SK-N-SH (cell line): ENCODE measurements around the gene RAET1E. TPM values are rescaled to one million over a fixed set of nuclear protein-coding genes. Genes with fewer than 3 reads are reported as not detected.

ENCODE experiments used
- CTCF ChIA-PET: fragments of 300-600, 350-600 bp; formaldehyde crosslinking; extraction: SDS; loops from one replicate; lab custom pipeline; 2021; lab: Yijun Ruan, JAX
- POLR2A ChIA-PET: fragments of 350-600 bp; sonication (Branson Sonifier 250); formaldehyde crosslinking; extraction: SDS; loops from one replicate; lab custom pipeline; 2020; ENCODE audit warnings: antibody characterized with exemption, inconsistent platforms; lab: Yijun Ruan, JAX
- DNase-seq: peaks from one replicate; pipeline ENCODE4 v3.0.0; 2012
- H2AFZ ChIP-seq: fragments of 200-600 bp; sonication (generic); 2 replicates; pipeline ENCODE4 v1.8.1; 2016; ENCODE audit warnings: antibody characterized with exemption, mild to moderate bottlenecking, low read depth
- H3F3A ChIP-seq: fragments of 200-600 bp; sonication (generic); replicated peaks from 2 replicates; pipeline ENCODE3; 2016; ENCODE audit warnings: antibody characterized with exemption, mild to moderate bottlenecking; ENCODE audit not compliant: insufficient read depth
- H3K27ac ChIP-seq, 2 experiments: fragments of 200-500 bp in 1 of 2; fragments of 200-600 bp in 1 of 2; sonication (Bioruptor generic) in 1 of 2; sonication (generic), shearing (Covaris generic) in 1 of 2; 2 replicates each; pipeline versions ENCODE4 v1.5.1 to v1.6.1; 2014 to 2016; ENCODE audit warnings: low read depth in 2 of 2, inconsistent platforms in 1 of 2, low read length in 1 of 2, mild to moderate bottlenecking in 1 of 2, mixed read lengths in 1 of 2
- H3K27me3 ChIP-seq: fragments of 200-600 bp; sonication (generic), shearing (Covaris generic); 2 replicates; pipeline ENCODE4 v1.6.1; 2016; ENCODE audit warnings: mixed run types; ENCODE audit not compliant: insufficient read depth
- H3K36me3 ChIP-seq, 2 experiments: fragments of 200-500 bp in 1 of 2; fragments of 200-600 bp in 1 of 2; sonication (Bioruptor generic) in 1 of 2; sonication (generic) in 1 of 2; replicated peaks in 1 of 2; 2 replicates each; pipeline versions ENCODE3 to v1.5.1; 2014 to 2016; ENCODE audit warnings: low read length in 1 of 2, mild to moderate bottlenecking in 1 of 2; ENCODE audit not compliant: insufficient read depth in 2 of 2, control insufficient read depth in 1 of 2
- H3K4me1 ChIP-seq, 2 experiments: fragments of 200-500 bp in 1 of 2; fragments of 200-600 bp in 1 of 2; sonication (Bioruptor generic) in 1 of 2; sonication (generic), shearing (Covaris generic) in 1 of 2; 2 replicates each; pipeline versions ENCODE4 v1.5.1 to v1.6.1; 2014 to 2016; ENCODE audit warnings: low read depth in 1 of 2, low read length in 1 of 2, mixed run types in 1 of 2; ENCODE audit not compliant: insufficient read depth in 2 of 2, control insufficient read depth in 1 of 2
- H3K4me2 ChIP-seq: fragments of 200-600 bp; sonication (generic), shearing (Covaris generic); 2 replicates; pipeline ENCODE4 v1.6.1; 2017; ENCODE audit warnings: mixed run types
- H3K4me3 ChIP-seq, 2 experiments: fragments of 200-500 bp in 1 of 2; fragments of 200-600 bp in 1 of 2; sonication (Bioruptor generic) in 1 of 2; sonication (generic), shearing (Covaris generic) in 1 of 2; 2 replicates each; pipeline versions ENCODE4 v1.5.1 to v1.8.1; 2014 to 2016; ENCODE audit warnings: low read depth in 2 of 2, inconsistent platforms in 1 of 2, low read length in 1 of 2, mild to moderate bottlenecking in 1 of 2, mixed read lengths in 1 of 2, moderate library complexity in 1 of 2
- H3K79me2 ChIP-seq: fragments of 200-600 bp; sonication (generic); 2 replicates; pipeline ENCODE4 v1.8.1; 2017; ENCODE audit warnings: mild to moderate bottlenecking; ENCODE audit not compliant: insufficient read depth
- H3K9ac ChIP-seq: fragments of 200-600 bp; sonication (generic); 2 replicates; pipeline ENCODE4 v1.6.1; 2017; ENCODE audit warnings: mixed run types
- H3K9me2 ChIP-seq: fragments of 200-600 bp; sonication (generic); 2 replicates; pipeline ENCODE4 v1.6.1; 2017; ENCODE audit warnings: mixed run types
- H3K9me3 ChIP-seq: fragments of 200-600 bp; sonication (generic); 2 replicates; pipeline ENCODE4 v1.6.1; 2017; ENCODE audit warnings: mixed run types, mild to moderate bottlenecking, moderate library complexity
- H4K20me1 ChIP-seq: fragments of 200-600 bp; sonication (generic); 2 replicates; pipeline ENCODE4 v1.6.1; 2017; ENCODE audit warnings: mild to moderate bottlenecking, mixed run types; ENCODE audit not compliant: insufficient read depth
- CHD2 ChIP-seq: fragments of 150-350 bp; IDR thresholded peaks from 2 replicates; pipeline ENCODE4 v1.6.1; 2018; ENCODE audit warnings: low read length; ENCODE audit not compliant: partially characterized antibody
- CTCF ChIP-seq: fragments of 200-600 bp; sonication (generic); IDR thresholded peaks from 2 replicates; pipeline ENCODE4 v1.6.1; 2017; ENCODE audit warnings: antibody characterized with exemption, mild to moderate bottlenecking, moderate library complexity
- EP300 ChIP-seq, 2 experiments: IDR thresholded peaks; 2 replicates each; pipeline versions ENCODE4 v1.4.0 to v1.6.1; 2012; ENCODE audit warnings: borderline replicate concordance in 1 of 2, low read depth in 1 of 2, low read length in 1 of 2
- FOSL2 ChIP-seq: IDR thresholded peaks from 2 replicates; pipeline ENCODE4 v1.4.0; 2012; ENCODE audit warnings: low read depth, mild to moderate bottlenecking, moderate library complexity, borderline replicate concordance
- FOXJ3 ChIP-seq: sonication (generic); formaldehyde crosslinking; IDR thresholded peaks from 2 replicates; pipeline ENCODE4 v1.5.1; 2020; ENCODE audit warnings: mild to moderate bottlenecking, missing genetic modification reagents
- FOXM1 ChIP-seq: IDR thresholded peaks from 2 replicates; pipeline ENCODE4 v1.4.0; 2012; ENCODE audit warnings: low read depth, mild to moderate bottlenecking
- GABPA ChIP-seq: IDR thresholded peaks from 2 replicates; pipeline ENCODE4 v1.4.0; 2012; ENCODE audit warnings: low read depth, mild to moderate bottlenecking
- GATA2 ChIP-seq: sonication (generic); formaldehyde crosslinking; IDR thresholded peaks from 2 replicates; pipeline ENCODE4 v1.5.0; 2020; ENCODE audit warnings: mild to moderate bottlenecking, missing genetic modification reagents
- MXI1 ChIP-seq: IDR thresholded peaks from 2 replicates; pipeline ENCODE4 v1.6.1; 2012; ENCODE audit warnings: mild to moderate bottlenecking, low read depth, low read length, improper control_type of control experiment
- NRF1 ChIP-seq: IDR thresholded peaks from 2 replicates; pipeline ENCODE4 v1.6.1; 2012; ENCODE audit warnings: low read depth, mild to moderate bottlenecking, low read length
- PBX3 ChIP-seq: IDR thresholded peaks from 2 replicates; pipeline ENCODE4; 2012
- RXRA ChIP-seq: IDR thresholded peaks from 2 replicates; pipeline ENCODE4 v1.4.0; 2012; ENCODE audit warnings: low read depth, mild to moderate bottlenecking, borderline replicate concordance
- SIN3A ChIP-seq: IDR thresholded peaks from 2 replicates; pipeline ENCODE4 v1.6.1; 2012; ENCODE audit warnings: low read depth, mild to moderate bottlenecking, low read length, moderate library complexity, borderline replicate concordance
- TCF12 ChIP-seq: IDR thresholded peaks from 2 replicates; pipeline ENCODE4 v1.4.0; 2012
- TEAD4 ChIP-seq: IDR thresholded peaks from 2 replicates; pipeline ENCODE4 v1.4.0; 2012; ENCODE audit warnings: mild to moderate bottlenecking, borderline replicate concordance; ENCODE audit not compliant: insufficient read depth
- USF1 ChIP-seq: IDR thresholded peaks from 2 replicates; pipeline ENCODE4 v1.4.0; 2012; ENCODE audit warnings: low read depth, borderline replicate concordance
- USF2 ChIP-seq: fragments of 150-350 bp; IDR thresholded peaks from 2 replicates; pipeline ENCODE4 v1.6.1; 2017; ENCODE audit warnings: antibody characterized with exemption, low read length, low read depth, borderline replicate concordance
- YY1 ChIP-seq: IDR thresholded peaks from 2 replicates; pipeline ENCODE4 v1.4.0; 2012; ENCODE audit warnings: low read depth, mild to moderate bottlenecking
- WGBS: methylation state at CpG from one replicate; pipeline ENCODE4 v1.1.6; 2017; ENCODE audit warnings: low lambda C conversion rate; 5-methylcytosine and 5-hydroxymethylcytosine counted together
- polyA plus RNA-seq, 3 experiments: library from polyadenylated mRNA; depleted of rRNA; stranded (reverse); fragments of >200 nt; gene quantifications; 2 replicates each; pipeline ENCODE4 v1.2.3, GENCODE V29; 2012
- TF ChIP-seq, protein P1 (sequence below): IDR thresholded peaks from 2 replicates; pipeline ENCODE4 v1.4.0; 2012; ENCODE audit warnings: low read depth

RAET1E gene
- polyA plus RNA-seq, 1 of the 3 experiments (the other 2 are of a cell fraction), result 0.15 TPM

DNA sequence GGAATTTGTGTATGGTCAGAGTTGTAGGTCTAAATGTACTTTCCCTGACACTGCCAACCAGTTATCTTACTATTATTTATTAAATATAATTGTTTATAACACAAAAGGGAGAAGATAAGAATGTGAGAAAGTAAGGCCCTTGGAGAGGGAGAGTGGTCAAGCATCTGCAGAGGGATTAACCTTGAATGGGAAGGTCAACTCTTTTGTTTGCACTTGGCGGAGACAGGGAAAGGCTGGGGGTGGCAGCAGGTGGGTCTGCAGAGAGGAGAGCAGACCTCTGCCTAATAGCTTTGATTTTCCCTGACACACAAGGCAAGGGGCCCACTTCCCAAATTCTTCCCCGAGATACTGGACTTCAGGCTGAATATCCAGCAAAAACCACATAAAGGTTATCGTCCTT, 38.0 kb downstream of the RAET1E start:
- TF ChIP-seq TEAD4, result no peak
- no peak for TF ChIP-seq FOXJ3 (CRISPR knock-in tag)
- no peak for TF ChIP-seq RXRA
- TF ChIP-seq CTCF, result no peak
- TF ChIP-seq USF2, result no peak
- no peak for TF ChIP-seq MXI1
- no peak for TF ChIP-seq EP300 (IDR thresholded peaks at IDR 0.05; ENCODE audit: borderline replicate concordance in 1 of 2, low read depth in 1 of 2, low read length in 1 of 2)
- no peak for TF ChIP-seq GABPA
- TF ChIP-seq USF1, result no peak
- no peak for TF ChIP-seq FOXM1
- no peak for TF ChIP-seq GATA2 (CRISPR knock-in tag)
- no peak for TF ChIP-seq SIN3A
- no peak for TF ChIP-seq TCF12
- no peak for TF ChIP-seq CHD2
- no peak for TF ChIP-seq NRF1
- TF ChIP-seq FOSL2, result no peak
- no peak for TF ChIP-seq YY1
- no peak for TF ChIP-seq PBX3
- TF ChIP-seq, protein P1, sequence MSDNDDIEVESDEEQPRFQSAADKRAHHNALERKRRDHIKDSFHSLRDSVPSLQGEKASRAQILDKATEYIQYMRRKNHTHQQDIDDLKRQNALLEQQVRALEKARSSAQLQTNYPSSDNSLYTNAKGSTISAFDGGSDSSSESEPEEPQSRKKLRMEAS, result no peak
- Histone ChIP-seq H3K4me2 (no peak overlapping the region), H3K27me3 (no peaks in the 10 kb centered on the region), H3K9me2 (no peaks in the 10 kb centered on the region), H4K20me1 (no peaks in the 10 kb centered on the region), H3K27ac (no peak overlapping the region), H3K4me1 (peaks cover 17% of the 10 kb centered on the region in 2 experiments; a peak in 3 of 4 replicates), H3K9ac (no peak overlapping the region), H3F3A (peaks cover 34% of the 10 kb centered on the region), H3K4me3 (no peak overlapping the region), H3K36me3 (peaks cover 0 to 4% of the 10 kb centered on the region in 2 experiments), H3K9me3 (no peaks in the 10 kb centered on the region), H2AFZ (no peak overlapping the region), H3K79me2 (peaks cover 70% of the 10 kb centered on the region)
- ChIA-PET CTCF (no interaction called here), POLR2A (no interaction called here)
- WGBS, result 93% methylated on average over 3 of the region's 3 CpGs
- DNase-seq, result no peak
